Stimulated activated CD4-positive, alpha-beta T cell treated with anti-CD3 and anti-CD28 coated beads, TNF-alpha, amount 100 ng/mL, for 48 hours (primary cell): ENCODE results near the gene PNMA6A.
A peak's percentile ranks its signal among the peaks of the same experiment; 100 is the strongest.
"Not testable (repeated sequence)": the region's sequence is repeated elsewhere in the genome, so short reads cannot be mapped to it uniquely, and the experiment has no call there.

Source experiments
- DNase-seq, 3 donors: peaks; one replicate each; pipeline ENCODE4 v3.0.0-alpha.2; 2020; ENCODE audit warnings: low read depth in 3 of 3

Gene PNMA6A

DNA sequence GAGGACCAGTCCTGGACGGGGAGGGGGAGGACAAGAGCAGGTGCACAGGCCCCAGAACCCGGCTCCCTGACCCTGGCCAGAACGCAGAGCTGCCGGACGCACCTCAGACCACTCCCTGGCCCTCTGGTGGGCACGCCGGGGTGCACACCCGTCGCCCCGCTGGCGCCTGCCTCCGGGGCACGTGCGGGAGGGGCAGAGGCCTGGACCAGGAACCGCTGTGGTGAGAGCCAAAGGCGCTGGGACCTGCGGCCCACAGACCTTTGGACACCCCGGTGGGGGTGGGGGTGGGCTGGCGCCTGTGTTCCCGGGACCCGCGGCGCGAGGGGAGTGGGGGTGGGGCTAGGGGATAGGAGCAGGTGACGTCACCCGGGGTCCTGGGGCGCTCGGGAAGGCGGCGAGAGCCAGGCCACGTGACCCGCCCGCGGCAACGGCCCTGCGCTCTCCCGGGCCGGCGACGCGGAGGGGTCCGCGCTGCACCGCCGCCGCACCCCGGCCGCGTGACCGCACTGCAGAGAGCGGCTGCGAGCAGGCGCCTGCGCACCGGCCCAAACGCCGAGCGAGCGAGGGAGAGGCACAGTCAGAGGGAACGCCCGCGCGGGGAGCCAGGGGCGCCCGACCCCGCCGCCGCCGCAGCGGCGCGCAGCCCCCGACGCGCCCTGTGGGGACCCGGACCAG is at the start of gene PNMA6A:
Gene PNMA6A (plus strand): TSS at position 546 of the 675 bp plus-strand sequence. CDS start 609 bp downstream, outside the sequence.
- DNase-seq, result not testable (repeated sequence)

DNA sequence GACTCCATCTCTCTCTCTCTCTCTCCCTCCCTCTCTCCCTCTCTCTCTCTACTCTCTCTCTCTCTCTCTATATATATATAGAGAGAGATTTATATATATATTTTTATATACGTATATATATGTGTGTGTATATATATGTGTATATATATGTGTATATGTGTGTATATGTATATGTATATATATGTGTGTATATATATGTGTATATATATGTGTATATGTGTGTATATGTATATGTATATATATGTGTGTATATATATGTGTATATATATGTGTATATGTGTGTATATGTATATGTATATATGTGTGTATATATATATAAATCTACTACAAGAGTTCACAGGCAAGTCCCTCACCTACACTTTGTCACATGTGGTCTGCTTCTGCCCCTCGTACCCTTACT is 45.8 kb upstream of the PNMA6A start:
- DNase-seq, result not testable (repeated sequence)

DNA sequence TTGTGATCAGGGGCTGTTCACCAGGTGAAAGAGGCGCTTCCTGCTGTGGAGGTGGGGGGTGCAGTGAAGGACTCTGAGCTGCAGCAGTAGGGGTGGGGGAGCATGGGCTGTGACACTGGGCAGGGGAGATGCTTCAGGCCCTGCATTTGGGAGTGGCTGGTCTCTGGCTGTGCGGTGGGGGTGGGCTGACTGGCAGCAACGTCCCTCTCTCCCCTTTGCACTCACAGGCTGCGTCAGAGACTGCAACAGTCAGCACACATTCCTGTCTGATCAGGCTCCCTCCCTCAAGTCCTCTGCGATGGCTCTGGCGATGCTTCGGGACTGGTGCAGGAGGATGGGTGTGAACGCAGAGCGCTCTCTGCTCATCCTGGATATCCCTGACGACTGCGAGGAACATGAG is 43.8 kb upstream of the PNMA6A start:
- not testable (repeated sequence) for DNase-seq

GRCh38 chrX:153029162-153029561 is 43.1 kb upstream of the PNMA6A start:
- DNase-seq, result no peak

- no peak for DNase-seq
Measured at GRCh38 chrX:153029875-153030274, 42.4 kb upstream of the PNMA6A start.

GRCh38 chrX:153030801-153031200 is 41.5 kb upstream of the PNMA6A start:
- DNase-seq, result no peak

DNA sequence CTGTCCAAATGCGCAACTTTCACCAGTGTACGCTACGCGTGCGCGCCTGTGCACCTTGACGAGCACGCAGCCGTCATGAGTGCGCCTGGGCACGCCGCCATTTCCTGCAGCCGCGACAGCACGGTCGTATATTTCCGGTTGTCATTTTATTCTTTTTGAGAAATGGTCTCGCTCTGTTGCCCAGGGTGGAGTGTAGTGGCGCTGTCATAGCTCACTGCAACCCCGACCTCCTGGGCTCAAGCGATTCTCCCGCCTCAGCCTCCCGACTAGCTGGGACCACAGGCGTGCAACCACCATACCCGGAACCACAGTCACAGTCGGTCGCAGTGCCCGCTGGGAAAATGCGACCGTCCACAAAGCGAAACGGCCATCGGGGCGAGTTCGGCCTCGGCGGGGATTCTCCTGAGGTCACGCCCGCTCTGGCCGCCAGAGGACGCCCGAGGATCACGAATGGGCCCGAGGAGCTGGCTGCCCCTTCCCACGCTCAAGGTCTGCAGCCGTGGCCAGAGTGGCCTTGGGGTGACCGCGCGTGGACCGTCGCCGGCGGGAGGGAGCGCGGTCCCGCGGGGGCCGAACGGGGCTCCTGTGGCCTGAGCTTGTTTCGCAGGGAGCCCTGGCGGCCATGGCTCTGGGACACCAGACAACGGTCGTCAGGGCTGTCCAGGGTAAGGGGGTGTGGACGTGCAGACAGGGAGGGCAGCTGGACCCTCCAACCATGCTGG is 39.7 kb upstream of the PNMA6A start:
- peak; percentile 30 to 46 (median 35) for DNase-seq

- no peak for DNase-seq
Measured at GRCh38 chrX:153049093-153049492, 23.2 kb upstream of the PNMA6A start.

DNA sequence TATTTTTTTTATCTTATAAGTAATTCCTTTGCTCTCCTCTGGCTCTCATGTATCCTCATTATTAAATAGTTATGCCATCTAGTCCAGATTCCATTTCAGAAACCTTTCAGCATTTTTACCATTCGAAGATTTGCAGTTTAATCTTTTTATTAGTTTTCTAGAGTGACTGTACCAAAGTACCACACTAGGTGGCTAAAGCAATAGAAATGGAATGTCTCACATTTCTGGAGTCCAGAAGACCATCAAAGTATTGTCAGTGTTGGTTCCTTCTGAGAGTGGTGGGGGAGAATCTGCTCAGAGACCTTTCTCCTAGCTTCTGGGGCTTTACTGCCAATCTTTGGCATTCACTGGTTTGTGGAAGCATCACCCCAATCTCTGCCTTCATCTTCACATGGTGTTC is 19.7 kb upstream of the PNMA6A start:
- DNase-seq, result no peak

DNA sequence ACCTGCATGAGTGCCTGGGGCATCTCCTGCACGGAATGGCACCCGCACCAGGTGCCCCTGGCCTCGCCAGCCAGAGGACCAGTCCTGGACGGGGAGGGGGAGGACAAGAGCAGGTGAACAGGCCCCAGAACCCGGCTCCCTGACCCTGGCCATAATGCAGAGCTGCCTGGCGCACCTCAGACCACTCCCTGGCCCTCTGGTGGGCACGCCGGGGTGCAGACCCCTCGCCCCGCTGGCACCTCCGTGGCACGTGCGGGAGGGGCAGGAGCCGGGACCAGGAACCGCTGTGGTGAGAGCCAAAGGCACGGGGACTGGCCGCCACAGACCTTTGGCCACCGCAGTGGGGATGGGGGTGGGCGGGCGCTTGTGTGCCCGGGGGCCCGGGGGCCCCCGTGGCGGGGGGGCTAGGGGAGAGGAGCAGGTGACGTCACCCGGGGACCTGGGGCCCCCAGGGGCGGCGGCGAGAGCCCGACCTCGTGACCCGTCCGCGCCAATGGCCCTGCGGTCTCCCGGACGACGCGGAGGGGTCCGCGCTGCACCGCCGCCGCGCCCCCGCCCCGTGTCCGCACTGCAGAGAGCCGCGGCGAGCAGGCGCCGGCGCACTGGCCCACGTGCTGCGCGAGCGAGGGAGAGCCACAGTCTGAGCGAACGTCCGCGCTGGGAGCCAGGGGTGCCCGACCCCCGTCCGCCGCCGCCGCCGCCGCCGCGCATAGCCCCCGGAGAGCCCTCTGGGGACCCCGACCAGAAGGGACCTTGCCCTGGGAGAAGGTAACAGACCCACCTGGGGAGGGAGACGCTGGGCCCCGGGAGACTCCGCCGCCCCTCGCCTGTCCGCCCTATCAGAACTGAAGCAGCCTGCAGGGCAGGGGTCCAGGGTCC is 16.1 kb upstream of the PNMA6A start, which contains the start of gene PNMA3:
Gene PNMA3 (plus strand): TSS at position 600 of the 879 bp plus-strand sequence. CDS start 586 bp downstream, outside the sequence.
- no peak for DNase-seq

DNA sequence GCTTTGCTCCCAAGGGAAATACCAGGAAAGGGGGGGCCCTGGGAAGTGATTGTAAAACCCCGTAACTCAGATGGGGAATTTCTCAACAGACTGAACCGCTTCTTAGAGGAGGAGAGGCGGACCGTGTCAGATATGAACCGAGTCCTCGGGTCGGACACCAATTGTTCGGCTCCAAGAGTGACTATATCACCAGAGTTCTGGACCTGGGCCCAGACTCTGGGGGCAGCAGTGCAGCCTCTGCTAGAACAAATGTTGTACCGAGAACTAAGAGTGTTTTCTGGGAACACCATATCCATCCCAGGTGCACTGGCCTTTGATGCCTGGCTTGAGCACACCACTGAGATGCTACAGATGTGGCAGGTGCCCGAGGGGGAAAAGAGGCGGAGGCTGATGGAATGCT is 15.0 kb upstream of the PNMA6A start:
- no peak for DNase-seq

- no peak for DNase-seq
Measured at GRCh38 chrX:153059191-153060094, 12.8 kb upstream of the PNMA6A start.

DNA sequence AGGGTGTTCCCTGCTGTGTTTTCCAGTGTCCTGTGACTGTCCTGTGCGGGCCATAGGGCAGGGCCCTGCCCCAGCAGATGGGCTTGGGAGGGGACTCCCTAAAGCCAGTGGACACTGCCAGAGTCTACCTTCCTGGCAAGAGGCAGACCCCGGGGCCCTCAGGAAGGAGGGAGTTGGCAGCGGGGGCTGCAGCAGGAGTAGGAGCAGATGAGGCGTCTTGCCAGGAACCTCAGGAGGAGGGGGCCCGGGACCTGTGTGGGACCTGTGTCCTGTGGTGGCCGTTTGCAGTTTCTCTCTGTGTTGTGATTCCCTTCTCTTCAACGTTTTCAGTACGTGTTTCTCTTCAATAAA is 12.2 kb upstream of the PNMA6A start:
- DNase-seq, result no peak

DNA sequence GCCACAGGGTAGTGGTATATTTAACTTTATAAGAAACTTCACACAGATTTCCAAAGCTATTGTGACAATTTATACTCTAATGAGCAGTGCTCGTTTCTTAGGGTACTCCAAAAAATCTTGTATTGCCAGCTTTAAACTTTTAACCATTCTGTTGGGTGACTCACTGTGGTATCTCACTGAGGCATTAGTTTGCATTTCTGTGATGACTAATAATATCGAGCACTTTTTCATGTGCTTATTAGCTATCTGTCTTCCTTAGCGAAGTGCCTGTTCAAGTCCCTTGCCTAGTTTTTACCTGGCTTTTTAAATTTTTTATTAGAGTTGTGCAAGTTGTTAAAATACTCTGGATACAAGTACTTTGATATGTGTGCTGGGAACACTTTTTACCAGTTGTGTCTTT is 10.5 kb upstream of the PNMA6A start:
- no peak for DNase-seq

DNA sequence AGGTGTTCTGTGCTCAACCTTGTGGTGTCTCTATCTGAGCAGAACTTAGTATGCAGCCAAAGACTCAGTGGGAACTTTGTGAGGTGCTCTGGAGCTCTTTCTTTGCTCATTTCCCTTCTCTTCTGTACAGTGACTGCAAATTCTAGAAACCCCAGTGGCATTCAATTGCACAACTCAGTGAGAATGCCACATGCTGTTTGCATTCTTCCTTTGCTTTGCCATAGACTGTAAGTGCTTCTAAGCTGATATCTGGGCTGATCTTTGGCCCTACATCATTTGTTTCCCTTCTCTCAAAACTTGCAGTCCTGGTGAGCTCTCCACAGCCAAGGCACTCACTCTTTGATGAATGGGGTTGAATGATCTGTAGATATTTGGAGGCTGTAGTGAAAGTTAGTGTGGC is 8.9 kb upstream of the PNMA6A start:
- no peak for DNase-seq

DNA sequence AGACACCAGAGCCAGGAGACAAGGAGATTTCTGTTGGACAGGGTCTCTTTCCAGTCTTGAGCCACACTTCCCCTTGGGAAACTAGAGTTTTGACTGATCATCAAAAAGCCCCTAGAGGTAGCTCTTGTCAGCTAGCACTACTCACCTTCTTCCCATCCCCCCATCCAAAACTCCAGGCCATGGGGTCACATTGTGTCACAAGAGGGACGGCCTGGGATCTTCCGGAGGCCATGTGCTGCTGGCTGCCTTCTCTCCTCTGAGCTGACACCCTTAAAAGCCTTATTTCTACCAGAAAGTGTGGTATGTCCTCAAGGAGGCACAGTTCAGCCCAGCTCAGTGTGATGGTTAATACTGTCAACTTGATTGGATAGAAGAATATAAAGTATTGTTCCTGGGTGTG is 8.2 kb upstream of the PNMA6A start:
- DNase-seq, result no peak

DNA sequence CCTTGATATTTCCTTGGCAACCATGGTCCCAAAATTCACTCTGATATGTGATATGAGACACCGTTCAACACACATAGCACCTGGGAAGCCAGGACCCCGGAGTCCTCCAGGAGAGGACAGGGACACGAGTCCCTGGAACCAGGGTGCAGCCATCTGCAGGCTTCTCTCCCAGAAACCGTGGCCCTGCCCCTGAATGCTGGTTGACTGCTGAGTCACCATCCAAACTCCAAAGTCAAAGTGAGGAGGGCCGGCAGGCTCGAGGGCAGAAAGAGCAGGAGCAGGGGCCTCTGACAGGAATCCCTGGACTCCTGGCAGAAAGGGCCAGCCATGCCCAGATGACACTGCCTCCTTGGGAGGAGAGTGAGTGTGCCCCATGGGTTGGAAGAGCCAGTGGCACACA is 6.9 kb upstream of the PNMA6A start:
- DNase-seq, result no peak

DNA sequence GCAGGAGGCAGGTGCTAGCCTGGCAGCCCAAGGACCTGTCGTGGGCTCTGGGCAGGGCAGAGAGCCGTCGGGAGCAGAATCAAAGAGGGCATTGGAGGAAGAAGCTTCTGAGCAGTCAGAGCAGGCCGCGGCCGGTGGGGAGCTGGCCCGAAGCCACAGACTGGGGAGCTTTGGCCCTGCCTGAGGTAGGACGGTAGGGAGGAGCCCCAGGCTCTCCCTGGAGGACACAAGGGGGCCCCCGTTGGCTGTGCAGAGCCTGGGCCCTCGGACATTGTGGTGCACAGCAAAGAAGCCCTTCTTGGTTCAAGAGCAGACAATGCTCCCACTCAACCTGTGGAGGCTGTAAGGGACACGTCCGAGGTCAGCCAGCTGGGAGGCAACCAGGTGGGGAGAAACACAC is 5.9 kb upstream of the PNMA6A start:
- not testable (repeated sequence) for DNase-seq

DNA sequence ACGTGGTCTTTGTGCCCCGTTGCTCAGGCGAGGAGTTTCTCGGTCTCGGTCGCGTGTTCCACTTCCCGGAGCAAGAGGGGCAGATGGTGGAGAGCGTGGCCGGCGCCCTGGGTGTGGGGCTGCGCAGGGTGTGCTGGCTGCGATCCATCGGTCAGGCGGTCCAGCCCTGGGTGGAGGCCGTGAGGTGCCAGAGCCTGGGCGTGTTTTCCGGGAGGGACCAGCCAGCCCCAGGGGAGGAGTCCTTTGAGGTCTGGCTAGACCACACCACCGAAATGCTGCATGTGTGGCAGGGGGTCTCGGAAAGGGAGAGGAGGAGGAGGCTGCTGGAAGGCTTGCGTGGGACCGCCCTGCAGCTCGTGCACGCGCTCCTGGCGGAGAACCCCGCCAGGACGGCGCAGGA is 1.1 kb downstream of the PNMA6A start:
- DNase-seq, result not testable (repeated sequence)

DNA sequence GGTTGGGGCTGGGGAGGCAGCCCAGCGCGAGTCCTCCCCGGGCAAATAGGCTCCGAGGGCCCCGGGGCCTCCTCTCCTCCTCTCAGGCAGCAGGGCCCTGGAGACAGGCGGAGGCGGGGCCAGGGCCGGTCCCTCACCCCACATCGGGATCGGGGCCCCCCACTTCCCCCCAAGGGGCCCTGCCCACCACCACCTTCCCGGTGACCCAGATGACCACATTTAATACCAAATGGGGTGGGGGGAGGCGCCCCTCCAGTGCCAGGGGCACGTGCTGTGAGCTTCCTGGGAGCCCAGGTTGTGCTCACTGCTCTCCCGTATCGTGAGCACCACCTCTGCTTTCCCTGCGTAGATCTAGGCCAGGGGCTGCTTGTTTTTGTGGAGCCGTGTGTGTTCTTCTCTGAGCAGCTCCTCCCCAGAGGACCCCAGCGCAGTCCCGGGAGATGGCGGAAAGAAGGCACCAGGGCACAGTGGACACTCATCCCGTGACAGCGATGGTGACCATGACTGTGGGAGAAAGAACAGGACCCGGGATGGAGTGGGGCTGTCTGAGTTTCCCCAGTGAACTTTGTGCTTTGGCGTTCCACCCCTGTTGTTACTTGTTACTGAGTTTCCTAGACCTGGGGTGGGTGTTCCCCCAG is 2.1 kb downstream of the PNMA6A start:
- no peak for DNase-seq

DNA sequence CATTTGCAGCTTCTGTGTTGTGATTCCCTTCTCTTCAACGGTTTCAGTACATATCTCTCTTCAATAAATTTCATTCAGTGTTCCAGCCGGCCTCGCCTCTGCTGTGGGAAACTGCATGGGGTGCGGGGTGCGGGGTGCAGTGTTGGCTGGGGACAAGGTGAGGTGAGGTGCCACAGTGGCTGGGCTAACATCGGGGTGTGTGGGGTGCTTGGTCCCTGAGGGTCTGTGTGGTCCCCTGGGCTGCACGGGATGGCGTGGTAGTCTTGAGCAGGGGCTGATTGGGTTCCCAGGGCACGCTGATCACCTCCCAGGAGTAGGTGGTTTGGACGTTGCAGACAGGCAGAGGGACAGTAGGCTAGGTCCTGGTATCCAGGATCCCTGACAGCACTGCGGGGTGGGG is 2.7 kb downstream of the PNMA6A start:
- DNase-seq, result no peak
